Aorta (tissue), 5 donors: ENCODE results near the gene AKR7A2. TPM values are rescaled to one million over a fixed set of nuclear protein-coding genes. Genes with fewer than 3 reads are reported as not detected.
A peak's percentile ranks its signal among the peaks of the same experiment; 100 is the strongest.
"Not testable (repeated sequence)": the region's sequence is repeated elsewhere in the genome, so short reads cannot be mapped to it uniquely, and the experiment has no call there.

Source experiments
- ATAC-seq: fragments of 200-7000 bp; cut with Tn5 transposase; one replicate; pipeline ENCODE4 v1.9.1; 2022; ENCODE audit warnings: moderate library complexity; ENCODE audit not compliant: low FRiP score
- DNase-seq, 2 donors: peaks; one replicate each; pipeline ENCODE4 v3.0.0-alpha.2; 2020
- H3K27ac ChIP-seq, 2 donors: one replicate each; pipeline ENCODE4 v1.5.1; 2013; ENCODE audit warnings: low read length in 2 of 2, mild to moderate bottlenecking in 2 of 2, moderate library complexity in 2 of 2, control low read depth in 1 of 2, inconsistent platforms in 1 of 2, low read depth in 1 of 2
- H3K27me3 ChIP-seq, 2 donors: one replicate each; pipeline ENCODE4 v1.6.1; 2013; ENCODE audit warnings: control low read depth in 1 of 2, low read length in 1 of 2, mild to moderate bottlenecking in 1 of 2, moderate library complexity in 1 of 2; ENCODE audit not compliant: insufficient read depth in 2 of 2, control insufficient read depth in 1 of 2
- H3K36me3 ChIP-seq, 2 donors: one replicate each; pipeline ENCODE4 v1.6.1; 2013; ENCODE audit warnings: control low read depth in 1 of 2, low read length in 1 of 2, mild to moderate bottlenecking in 1 of 2; ENCODE audit not compliant: insufficient read depth in 2 of 2, control insufficient read depth in 1 of 2
- H3K4me1 ChIP-seq, 2 donors: one replicate each; pipeline ENCODE4 v1.6.1; 2013; ENCODE audit warnings: low read length in 2 of 2, control low read depth in 1 of 2, mild to moderate bottlenecking in 1 of 2, moderate library complexity in 1 of 2; ENCODE audit not compliant: insufficient read depth in 2 of 2, control insufficient read depth in 1 of 2
- H3K4me3 ChIP-seq, 2 donors: one replicate each; pipeline ENCODE4 v1.5.1; 2013; ENCODE audit warnings: low read length in 2 of 2, control low read depth in 1 of 2, mild to moderate bottlenecking in 1 of 2
- H3K9me3 ChIP-seq: one replicate; pipeline ENCODE4 v1.6.1; 2013; ENCODE audit warnings: mild to moderate bottlenecking, low read length; ENCODE audit not compliant: control insufficient read depth
- WGBS, 2 donors: extraction: QIAGEN DNeasy Blood & Tissue Kit; methylation state at CpG; one replicate each; pipeline ENCODE4 v1.1.7; 2013; 5-methylcytosine and 5-hydroxymethylcytosine counted together
- intact Hi-C, 2 donors: fragments of 100-400 bp; cut with DNase I; formaldehyde crosslinking; loops; one replicate each; pipeline versions ENCODE4 v1.14.2 to v1.15.0; 2022
- polyA plus RNA-seq, 2 donors: library from polyadenylated mRNA; stranded (reverse); fragments of 200-250 nt; gene quantifications; one replicate each; pipeline ENCODE4 v1.2.3, GENCODE V29; 2013
- total RNA-seq, 2 donors: library from RNA; stranded (reverse); fragmentation: NEBNext Ultra II Directional; extraction: Animal tissue kit (Norgen Biotek cat#: 25700); gene quantifications; one replicate each; pipeline ENCODE4 v1.2.1, GENCODE V29; 2021
- donor health status: healthy with polysubstance abuse.
- donor health status: Bipolar disorder and iron deficiency.
- donor health status: DM: no; HTN: no; CAD: no.
- donor health status: DM: no; HTN: no; CAD: no.
- donor health status: DM: yes; HTN: yes; CAD: no.

Gene AKR7A2
- total and polyA plus RNA-seq, 4 donors = 19.3 to 48.0 (median 33.1) TPM

GRCh38 chr1:19272064-19272463 is 39.9 kb downstream of the AKR7A2 start:
- H3K9me3 ChIP-seq = peaks cover 4% of the 10 kb centered on the region
- no peaks in the 10 kb centered on the region for H3K27me3 ChIP-seq
- H3K36me3 ChIP-seq = no peaks in the 10 kb centered on the region
- H3K4me1 ChIP-seq = no peaks in the 10 kb centered on the region
- intact Hi-C loops = no loop called here
- ATAC-seq (no peak), DNase-seq (no peak)
- H3K27ac ChIP-seq = no peak overlapping the region
- no peak overlapping the region for H3K4me3 ChIP-seq

- H3K36me3 ChIP-seq, H3K27me3 ChIP-seq, H3K4me3 ChIP-seq, DNase-seq, H3K4me1 ChIP-seq, H3K27ac ChIP-seq, ATAC-seq, intact Hi-C loops, H3K9me3 ChIP-seq: not testable (repeated sequence)
- WGBS, 2 donors = 88 to 90% methylated on average over 6 of the region's 6 CpGs
Observed at GRCh38 chr1:19270343-19270730, 41.6 kb downstream of the AKR7A2 start.

- H3K27me3 ChIP-seq, DNase-seq, H3K36me3 ChIP-seq, H3K4me1 ChIP-seq, ATAC-seq, intact Hi-C loops, H3K27ac ChIP-seq, H3K9me3 ChIP-seq, H3K4me3 ChIP-seq: not testable (repeated sequence)
- 44 to 65% methylated on average over 7 to 9 of the region's 9 CpGs for WGBS, 2 donors
Observed at GRCh38 chr1:19269427-19270342, 42.3 kb downstream of the AKR7A2 start.

- 88 to 92% methylated on average over 10 to 11 of the region's 11 CpGs for WGBS, 2 donors
- no peaks in the 10 kb centered on the region for H3K4me1 ChIP-seq
Observed at GRCh38 chr1:19268445-19268844, 43.5 kb downstream of the AKR7A2 start.

GRCh38 chr1:19262744-19263143 is 49.2 kb downstream of the AKR7A2 start:
- Histone ChIP-seq H3K4me1 (no peaks in the 10 kb centered on the region), H3K9me3 (no peaks in the 10 kb centered on the region), H3K36me3 (peaks cover 3 to 4% of the 10 kb centered on the region in 2 donors), H3K27ac (no peak overlapping the region), H3K4me3 (no peak overlapping the region), H3K27me3 (no peaks in the 10 kb centered on the region)
- WGBS, 2 donors = 87 to 94% methylated on average over 5 of the region's 5 CpGs
- intact Hi-C loops = no loop called here
- DNase-seq (no peak), ATAC-seq (peak; percentile 9)

More at GRCh38 chr1:19268445-19268844, 43.5 kb downstream of the AKR7A2 start:
- Histone ChIP-seq H3K4me3 (no peak overlapping the region), H3K27me3 (no peaks in the 10 kb centered on the region), H3K27ac (no peak overlapping the region), H3K9me3 (no peaks in the 10 kb centered on the region), H3K36me3 (no peaks in the 10 kb centered on the region)
- intact Hi-C loops = no loop called here
- DNase-seq (no peak), ATAC-seq (no peak)

GRCh38 chr1:19262047-19262446 is 49.9 kb downstream of the AKR7A2 start:
- H3K27ac ChIP-seq = no peak overlapping the region
- ATAC-seq = no peak
- H3K9me3 ChIP-seq = no peaks in the 10 kb centered on the region
- intact Hi-C loops = no loop called here
- H3K36me3 ChIP-seq = peaks cover 3 to 6% of the 10 kb centered on the region in 2 donors
- 80 to 87% methylated on average over 5 of the region's 5 CpGs for WGBS, 2 donors
- no peak overlapping the region for H3K4me3 ChIP-seq
- peak in 1 of 2 donors; percentile 59 for DNase-seq
- H3K27me3 ChIP-seq = no peaks in the 10 kb centered on the region
- no peaks in the 10 kb centered on the region for H3K4me1 ChIP-seq

GRCh38 chr1:19260211-19261138 is 51.5 kb downstream of the AKR7A2 start:
- H3K9me3 ChIP-seq = no peaks in the 10 kb centered on the region
- H3K36me3 ChIP-seq = peaks cover 3 to 10% of the 10 kb centered on the region in 2 donors
- intact Hi-C loops = no loop called here
- DNase-seq (peak in 1 of 2 donors; percentile 73), ATAC-seq (no peak)
- whole genome bisulfite sequencing, 2 donors = 70 to 72% methylated on average over 21 of the region's 21 CpGs
- no peaks in the 10 kb centered on the region for H3K27me3 ChIP-seq
- H3K4me1 ChIP-seq = no peaks in the 10 kb centered on the region
- H3K4me3 ChIP-seq = no peak overlapping the region
- H3K27ac ChIP-seq = no peak overlapping the region

GRCh38 chr1:19258353-19258752 is 53.6 kb downstream of the AKR7A2 start:
- intact Hi-C loops = loop anchor here in 1 of 2 donors (10.0 kb wide), 1 partner anchor 396 kb away; no protein-coding TSS in a partner anchor

More at GRCh38 chr1:19258353-19258752, 53.6 kb downstream of the AKR7A2 start:
- DNase-seq = no peak
- Histone ChIP-seq H3K4me1 (no peaks in the 10 kb centered on the region), H3K4me3 (no peak overlapping the region), H3K27me3 (no peaks in the 10 kb centered on the region), H3K36me3 (peaks cover 6 to 10% of the 10 kb centered on the region in 2 donors), H3K27ac (no peak overlapping the region), H3K9me3 (no peaks in the 10 kb centered on the region)
- WGBS, 2 donors = 94 to 100% methylated on average over 4 to 10 of the region's 10 CpGs
- ATAC-seq = no peak
